WERI-Rb-1 (cell line): ENCODE measurements around the gene PHEX.

Experiments used
- DNase-seq: peaks from one replicate; pipeline ENCODE4 v3.0.0-alpha.2; 2020
- H3K27ac ChIP-seq: fragments of 250-450 bp; sonication (Bioruptor Pico); 2 replicates; pipeline ENCODE4 v1.5.1; 2020; ENCODE audit warnings: mild to moderate bottlenecking, moderate library complexity
- H3K27me3 ChIP-seq: fragments of 250-450 bp; sonication (Bioruptor Pico); 2 replicates; pipeline ENCODE4 v1.5.1; 2021; ENCODE audit warnings: mild to moderate bottlenecking, low read depth, moderate library complexity; ENCODE audit not compliant: insufficient read depth, severe bottlenecking
- H3K36me3 ChIP-seq: fragments of 250-450 bp; sonication (Bioruptor Pico); 2 replicates; pipeline ENCODE4 v1.5.1; 2020; ENCODE audit warnings: mild to moderate bottlenecking, moderate library complexity
- H3K4me3 ChIP-seq: 2 replicates; pipeline ENCODE4 v1.5.1; 2011; ENCODE audit warnings: low read depth, mild to moderate bottlenecking, control low read depth, low read length
- H3K9me3 ChIP-seq: fragments of 250-450 bp; sonication (Bioruptor Pico); 2 replicates; pipeline ENCODE4 v1.5.1; 2021; ENCODE audit warnings: mild to moderate bottlenecking, moderate library complexity; ENCODE audit not compliant: severe bottlenecking
- TF ChIP-seq, protein P1 (sequence below): IDR thresholded peaks from 2 replicates; pipeline ENCODE4 v1.5.1; 2011; ENCODE audit warnings: low read depth, mild to moderate bottlenecking, control low read depth, inconsistent platforms, low read length

Gene PHEX

DNA sequence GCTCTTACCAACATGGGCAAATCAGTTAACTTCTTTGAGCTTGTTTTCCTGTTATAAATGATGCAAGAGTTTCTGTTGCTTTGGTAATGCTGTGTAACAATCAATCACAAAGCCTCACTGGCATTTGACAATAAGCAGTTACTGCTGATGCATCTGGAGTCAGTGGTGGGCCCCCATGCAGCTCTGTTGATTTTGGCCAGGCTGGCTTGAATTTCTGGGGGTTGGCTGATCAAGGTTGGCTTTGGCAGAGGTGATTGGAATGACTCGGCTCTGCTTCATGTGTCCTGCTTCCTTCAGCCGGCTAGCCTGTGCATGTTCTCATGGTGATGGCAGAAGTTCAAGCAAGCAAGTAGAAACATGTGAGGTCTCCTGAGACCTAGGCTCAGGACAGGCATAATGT is 90.4 kb downstream of the PHEX start:
- Histone ChIP-seq H3K36me3 (no peaks in the 10 kb centered on the region), H3K9me3 (no peaks in the 10 kb centered on the region), H3K27ac (no peak overlapping the region), H3K27me3 (peaks cover 3% of the 10 kb centered on the region), H3K4me3 (no peak overlapping the region)
- TF ChIP-seq, protein P1, sequence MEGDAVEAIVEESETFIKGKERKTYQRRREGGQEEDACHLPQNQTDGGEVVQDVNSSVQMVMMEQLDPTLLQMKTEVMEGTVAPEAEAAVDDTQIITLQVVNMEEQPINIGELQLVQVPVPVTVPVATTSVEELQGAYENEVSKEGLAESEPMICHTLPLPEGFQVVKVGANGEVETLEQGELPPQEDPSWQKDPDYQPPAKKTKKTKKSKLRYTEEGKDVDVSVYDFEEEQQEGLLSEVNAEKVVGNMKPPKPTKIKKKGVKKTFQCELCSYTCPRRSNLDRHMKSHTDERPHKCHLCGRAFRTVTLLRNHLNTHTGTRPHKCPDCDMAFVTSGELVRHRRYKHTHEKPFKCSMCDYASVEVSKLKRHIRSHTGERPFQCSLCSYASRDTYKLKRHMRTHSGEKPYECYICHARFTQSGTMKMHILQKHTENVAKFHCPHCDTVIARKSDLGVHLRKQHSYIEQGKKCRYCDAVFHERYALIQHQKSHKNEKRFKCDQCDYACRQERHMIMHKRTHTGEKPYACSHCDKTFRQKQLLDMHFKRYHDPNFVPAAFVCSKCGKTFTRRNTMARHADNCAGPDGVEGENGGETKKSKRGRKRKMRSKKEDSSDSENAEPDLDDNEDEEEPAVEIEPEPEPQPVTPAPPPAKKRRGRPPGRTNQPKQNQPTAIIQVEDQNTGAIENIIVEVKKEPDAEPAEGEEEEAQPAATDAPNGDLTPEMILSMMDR = no peak
- no peak for DNase-seq

DNA sequence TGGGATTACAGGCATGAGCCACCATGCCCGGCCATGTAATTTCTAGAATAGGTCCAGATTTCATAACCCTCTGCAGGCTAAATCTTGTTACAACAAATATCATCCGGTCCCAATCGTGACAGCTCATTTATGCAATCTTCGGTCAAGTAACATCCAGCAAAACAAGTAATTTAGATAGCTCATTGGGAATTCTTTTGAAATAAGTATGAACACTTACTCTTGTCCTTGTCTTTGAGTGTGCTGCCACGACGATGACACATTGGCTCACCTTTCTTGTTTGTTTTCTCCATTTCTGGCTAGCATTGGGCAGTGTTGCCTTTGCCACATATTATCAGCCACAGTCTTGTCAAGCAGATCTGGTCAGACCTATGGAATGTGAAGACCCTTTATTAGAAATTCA is 92.0 kb downstream of the PHEX start:
- no peak overlapping the region for H3K4me3 ChIP-seq
- no peaks in the 10 kb centered on the region for H3K9me3 ChIP-seq
- no peak for DNase-seq
- H3K27ac ChIP-seq = no peak overlapping the region
- TF ChIP-seq, protein P1 = no peak
- no peaks in the 10 kb centered on the region for H3K36me3 ChIP-seq
- peaks cover 3% of the 10 kb centered on the region for H3K27me3 ChIP-seq

DNA sequence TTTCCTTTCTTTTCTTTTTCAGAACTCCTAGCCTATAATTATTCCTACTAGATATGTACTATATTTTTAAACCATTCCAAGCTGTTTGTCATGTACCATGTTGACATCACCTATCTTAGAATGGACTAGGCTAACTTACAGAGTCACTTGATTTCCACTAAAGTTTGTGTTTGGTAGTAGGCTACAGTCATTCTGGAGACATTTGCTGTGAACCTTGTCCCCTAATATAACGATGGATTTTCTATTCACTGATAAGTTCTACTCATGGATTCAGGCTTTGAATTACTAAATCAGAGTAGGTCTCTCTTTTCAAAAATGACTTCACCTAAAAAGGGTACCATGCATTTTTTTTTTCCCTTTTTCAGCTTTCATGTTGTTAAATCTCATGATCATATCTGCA is 93.4 kb downstream of the PHEX start:
- TF ChIP-seq, protein P1 = no peak
- DNase-seq = no peak
- no peak overlapping the region for H3K4me3 ChIP-seq
- H3K9me3 ChIP-seq = no peaks in the 10 kb centered on the region
- H3K27ac ChIP-seq = no peak overlapping the region
- H3K27me3 ChIP-seq = peaks cover 3% of the 10 kb centered on the region
- no peaks in the 10 kb centered on the region for H3K36me3 ChIP-seq

DNA sequence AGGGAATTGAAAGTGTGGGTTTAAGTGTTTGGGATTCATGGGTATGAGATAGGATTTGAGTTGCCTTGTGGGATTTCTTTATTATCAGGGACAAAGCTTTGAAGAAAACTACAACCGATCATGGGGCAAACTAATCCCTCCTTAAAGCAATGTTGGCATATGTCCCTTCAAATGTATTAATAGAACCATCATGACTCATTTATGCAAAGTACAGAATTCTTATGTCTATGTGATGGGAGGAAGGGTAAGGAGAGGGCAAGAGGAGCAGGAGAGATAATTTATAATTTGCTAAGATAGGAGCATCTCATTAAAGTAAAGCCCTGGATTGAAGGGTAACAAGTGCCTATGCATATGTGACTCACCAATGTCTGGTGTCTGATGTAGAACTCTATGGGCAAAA is 94.2 kb downstream of the PHEX start:
- no peaks in the 10 kb centered on the region for H3K9me3 ChIP-seq
- H3K27me3 ChIP-seq = peaks cover 4% of the 10 kb centered on the region
- H3K27ac ChIP-seq = no peak overlapping the region
- no peaks in the 10 kb centered on the region for H3K36me3 ChIP-seq
- H3K4me3 ChIP-seq = no peak overlapping the region
- DNase-seq = no peak
- TF ChIP-seq, protein P1 = no peak

DNA sequence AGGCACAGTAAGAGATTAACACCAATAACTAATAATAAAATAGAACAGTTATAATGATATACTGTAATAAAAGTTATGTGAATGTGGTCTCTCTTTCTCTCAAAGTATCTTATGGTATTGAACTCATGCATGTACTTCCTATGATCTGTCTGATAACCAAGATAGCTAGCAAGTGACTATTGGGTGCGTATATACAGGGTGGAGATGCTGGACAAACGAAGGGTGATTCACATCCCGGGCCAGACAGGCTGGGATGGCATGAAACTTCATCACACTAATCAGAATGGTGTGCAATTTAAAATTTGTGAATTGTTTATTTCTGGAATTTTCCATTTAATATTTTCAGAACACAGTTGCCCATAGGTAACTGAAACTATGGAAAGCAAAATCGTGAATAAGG is 96.8 kb downstream of the PHEX start:
- Histone ChIP-seq H3K27me3 (peaks cover 10% of the 10 kb centered on the region), H3K9me3 (no peaks in the 10 kb centered on the region), H3K36me3 (no peaks in the 10 kb centered on the region), H3K4me3 (no peak overlapping the region), H3K27ac (no peak overlapping the region)
- TF ChIP-seq, protein P1 = no peak
- DNase-seq = no peak

DNA sequence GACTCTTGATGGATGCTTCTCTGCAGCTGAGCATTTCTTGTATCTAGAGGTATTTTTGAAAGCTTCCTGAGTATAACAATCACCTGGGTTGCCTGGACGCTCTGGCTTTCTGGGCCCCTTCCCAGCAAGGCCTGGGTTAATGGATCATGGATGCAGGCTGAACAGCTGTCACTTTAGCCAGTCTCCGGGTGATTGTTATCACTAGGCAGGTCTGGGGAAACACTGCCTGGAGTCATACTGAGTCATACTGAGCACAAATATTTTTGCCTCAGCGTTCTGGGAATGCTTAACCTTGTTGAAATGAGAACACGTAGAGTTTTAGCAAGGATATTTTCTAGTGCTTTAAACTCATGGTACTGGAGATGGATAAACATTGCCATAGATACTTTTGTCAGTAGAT is 102.6 kb downstream of the PHEX start:
- no peak for DNase-seq
- no peak overlapping the region for H3K27ac ChIP-seq
- peaks cover 7% of the 10 kb centered on the region for H3K27me3 ChIP-seq
- no peaks in the 10 kb centered on the region for H3K9me3 ChIP-seq
- H3K4me3 ChIP-seq = no peak overlapping the region
- no peaks in the 10 kb centered on the region for H3K36me3 ChIP-seq
- TF ChIP-seq, protein P1 = no peak
